Mesothelial cell of epicardium (in vitro differentiated cells): ENCODE measurements around the gene INPP4B. TPM values are rescaled to one million over a fixed set of nuclear protein-coding genes. Genes with fewer than 3 reads are reported as not detected.

Experiments
- DNase-seq, 2 experiments: peaks; one replicate each; pipeline ENCODE4 v3.0.0; 2021; ENCODE audit warnings: low spot score in 2 of 2; ENCODE audit not compliant: unreplicated experiment in 2 of 2
- H3K27ac Mint-ChIP-seq: 2 replicates; pipeline ENCODE4 v1.8.0; 2021; ENCODE audit warnings: mixed read lengths
- H3K27me3 Mint-ChIP-seq: 2 replicates; pipeline ENCODE4 v1.8.0; 2021; ENCODE audit warnings: low read depth, mixed read lengths
- H3K36me3 Mint-ChIP-seq: 2 replicates; pipeline ENCODE4 v1.8.0; 2021; ENCODE audit warnings: mixed read lengths
- H3K4me1 Mint-ChIP-seq: 2 replicates; pipeline ENCODE4 v1.8.0; 2021; ENCODE audit warnings: mixed read lengths
- H3K4me3 Mint-ChIP-seq: 2 replicates; pipeline ENCODE4 v1.8.0; 2021; ENCODE audit warnings: mild to moderate bottlenecking, moderate library complexity, mixed read lengths
- H3K9me3 Mint-ChIP-seq: 2 replicates; pipeline ENCODE4 v1.8.0; 2021; ENCODE audit warnings: mixed read lengths
- CTCF ChIP-seq: fragments of 200-600 bp; sonication (generic); IDR thresholded peaks from one replicate; pipeline ENCODE4 v1.5.0; 2021; ENCODE audit warnings: antibody characterized with exemption; ENCODE audit not compliant: unreplicated experiment
- total RNA-seq: library from RNA; stranded (reverse); gene quantifications from 3 replicates; pipeline ENCODE4 v1.2.1, GENCODE V29; 2021

The INPP4B gene
- total RNA-seq, 1 donor from 2014 or later, result 35.4 TPM

- no peak for TF ChIP-seq CTCF
- Mint-ChIP-seq H3K4me1 (peaks cover 30% of the 10 kb centered on the region), H3K9me3 (no peaks in the 10 kb centered on the region), H3K27ac (no peak overlapping the region), H3K4me3 (no peak overlapping the region), H3K27me3 (no peaks in the 10 kb centered on the region), H3K36me3 (no peaks in the 10 kb centered on the region)
- DNase-seq, result no peak
These were observed 809.1 kb downstream of the INPP4B start for GRCh38 chr4:142036795-142037583.

GRCh38 chr4:142035566-142035965 lies 810.5 kb downstream of the INPP4B start:
- no peak overlapping the region for H3K27ac Mint-ChIP-seq

GRCh38 chr4:142034101-142034500 lies 812.0 kb downstream of the INPP4B start:
- no peak overlapping the region for H3K4me3 Mint-ChIP-seq
- H3K27me3 Mint-ChIP-seq, result no peaks in the 10 kb centered on the region
- no peak for TF ChIP-seq CTCF
- H3K4me1 Mint-ChIP-seq, result peaks cover 24% of the 10 kb centered on the region
- H3K9me3 Mint-ChIP-seq, result no peaks in the 10 kb centered on the region
- no peak overlapping the region for H3K27ac Mint-ChIP-seq
- H3K36me3 Mint-ChIP-seq, result no peaks in the 10 kb centered on the region
- no peak for DNase-seq

More at GRCh38 chr4:142035566-142035965, 810.5 kb downstream of the INPP4B start:
- peaks cover 21% of the 10 kb centered on the region for H3K4me1 Mint-ChIP-seq
- no peaks in the 10 kb centered on the region for H3K36me3 Mint-ChIP-seq
- H3K9me3 Mint-ChIP-seq, result no peaks in the 10 kb centered on the region
- DNase-seq, result no peak
- TF ChIP-seq CTCF, result no peak
- no peaks in the 10 kb centered on the region for H3K27me3 Mint-ChIP-seq
- H3K4me3 Mint-ChIP-seq, result no peak overlapping the region

GRCh38 chr4:142030010-142030409 lies 816.1 kb downstream of the INPP4B start:
- DNase-seq, result no peak
- H3K27ac Mint-ChIP-seq, result no peak overlapping the region
- no peak overlapping the region for H3K4me3 Mint-ChIP-seq
- H3K4me1 Mint-ChIP-seq, result peaks cover 19% of the 10 kb centered on the region
- TF ChIP-seq CTCF, result no peak
- no peaks in the 10 kb centered on the region for H3K27me3 Mint-ChIP-seq
- H3K9me3 Mint-ChIP-seq, result no peaks in the 10 kb centered on the region
- H3K36me3 Mint-ChIP-seq, result no peaks in the 10 kb centered on the region

- Mint-ChIP-seq H3K36me3 (peaks cover 5% of the 10 kb centered on the region), H3K9me3 (peaks cover 16% of the 10 kb centered on the region), H3K4me3 (no peak overlapping the region), H3K4me1 (peaks cover 7% of the 10 kb centered on the region), H3K27ac (no peak overlapping the region), H3K27me3 (no peaks in the 10 kb centered on the region)
- no peak for TF ChIP-seq CTCF
- DNase-seq, result no peak
These were observed 824.3 kb downstream of the INPP4B start for GRCh38 chr4:142021761-142022160.
